GM19023 (cell line): ENCODE measurements around the gene DNASE1.
"Not testable (repeated sequence)": the region's sequence is repeated elsewhere in the genome, so short reads cannot be mapped to it uniquely, and the experiment has no call there.

Experiments
- ATAC-seq: cut with Tn5 transposase; IDR thresholded peaks from one replicate; pipeline ENCODE4 v1.9.1; 2021; ENCODE audit warnings: mild to moderate bottlenecking, moderate library complexity; ENCODE audit not compliant: unreplicated experiment

Gene DNASE1

DNA sequence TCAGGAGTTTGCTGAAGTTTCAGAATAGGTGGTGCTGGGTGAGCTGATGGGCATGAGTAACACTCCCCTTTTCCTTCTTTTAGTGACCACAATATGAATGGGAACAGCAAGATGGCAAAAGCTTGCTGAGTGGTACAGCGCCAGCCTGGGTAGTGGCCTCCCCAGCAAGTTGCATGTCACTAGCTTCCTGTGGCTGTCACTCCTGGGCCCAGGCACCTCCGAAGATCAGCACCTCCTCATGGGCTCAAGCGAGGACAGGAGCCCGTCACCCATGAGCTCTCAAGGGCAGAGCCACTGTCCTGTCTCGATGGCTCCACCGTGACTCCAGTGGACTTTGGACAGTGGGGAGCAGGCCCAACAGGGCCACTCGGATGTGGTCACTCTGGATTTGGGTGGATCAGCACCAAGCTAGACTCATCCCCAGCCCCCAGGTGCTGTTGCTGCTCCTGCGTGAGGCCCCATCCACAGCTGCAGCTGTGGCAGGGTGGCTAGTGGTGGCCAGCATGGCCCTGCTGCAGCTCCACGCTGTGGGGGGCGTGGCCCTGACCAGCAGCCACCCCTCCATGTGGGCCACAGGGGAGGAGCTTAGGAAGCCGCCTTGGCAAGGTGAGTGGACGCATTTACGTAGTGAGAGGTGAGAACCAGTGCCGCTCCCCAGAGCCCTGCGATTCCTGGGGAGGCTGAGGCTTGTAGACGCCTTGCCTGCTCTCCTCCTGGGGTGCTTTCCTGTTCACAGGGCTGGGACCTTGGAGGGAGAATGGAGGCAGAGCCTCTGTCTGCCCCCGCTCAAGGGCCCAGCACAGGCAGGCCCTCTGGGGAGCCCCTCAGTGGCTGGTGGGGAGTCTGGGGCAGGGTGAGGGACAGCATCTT, 13.6 kb upstream of the DNASE1 start:
- ATAC-seq, result no peak

- ATAC-seq, result no peak
Observed at GRCh38 chr16:3641801-3642396, 12.6 kb upstream of the DNASE1 start.

DNA sequence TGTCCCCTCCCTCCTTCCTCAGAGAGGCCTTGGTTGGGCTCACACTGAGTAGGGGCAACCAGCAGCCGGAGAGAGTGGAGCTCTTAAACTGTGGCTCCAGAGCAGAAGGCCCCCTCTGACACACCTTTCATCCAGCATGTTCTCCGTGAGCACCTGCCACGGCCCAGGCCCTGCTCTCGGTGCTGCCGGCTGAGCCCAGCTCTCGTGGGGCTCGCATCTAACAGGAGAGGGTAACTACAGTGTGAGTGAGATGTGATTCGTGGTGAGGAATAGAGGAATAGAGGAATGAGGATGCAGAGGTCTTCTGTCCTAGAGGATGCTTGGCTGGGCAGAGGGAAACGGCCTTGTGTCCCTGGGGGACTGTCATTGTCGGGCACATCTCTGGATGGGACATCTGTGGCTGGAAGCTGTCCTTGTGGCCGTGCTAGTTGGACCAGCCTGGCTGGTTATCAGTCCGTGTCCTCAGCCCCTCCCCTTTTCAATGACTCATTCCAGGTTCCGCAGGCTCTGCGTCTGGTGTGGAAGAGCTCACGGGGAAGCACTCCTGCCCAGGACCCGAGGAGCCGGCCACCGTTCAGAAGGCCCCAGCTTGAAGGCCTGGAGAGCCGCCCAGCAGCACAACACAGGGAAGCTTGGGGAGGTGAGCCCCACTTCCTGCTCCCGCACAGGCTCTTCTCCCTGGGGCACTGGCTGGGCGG, 11.9 kb upstream of the DNASE1 start:
- no peak for ATAC-seq

DNA sequence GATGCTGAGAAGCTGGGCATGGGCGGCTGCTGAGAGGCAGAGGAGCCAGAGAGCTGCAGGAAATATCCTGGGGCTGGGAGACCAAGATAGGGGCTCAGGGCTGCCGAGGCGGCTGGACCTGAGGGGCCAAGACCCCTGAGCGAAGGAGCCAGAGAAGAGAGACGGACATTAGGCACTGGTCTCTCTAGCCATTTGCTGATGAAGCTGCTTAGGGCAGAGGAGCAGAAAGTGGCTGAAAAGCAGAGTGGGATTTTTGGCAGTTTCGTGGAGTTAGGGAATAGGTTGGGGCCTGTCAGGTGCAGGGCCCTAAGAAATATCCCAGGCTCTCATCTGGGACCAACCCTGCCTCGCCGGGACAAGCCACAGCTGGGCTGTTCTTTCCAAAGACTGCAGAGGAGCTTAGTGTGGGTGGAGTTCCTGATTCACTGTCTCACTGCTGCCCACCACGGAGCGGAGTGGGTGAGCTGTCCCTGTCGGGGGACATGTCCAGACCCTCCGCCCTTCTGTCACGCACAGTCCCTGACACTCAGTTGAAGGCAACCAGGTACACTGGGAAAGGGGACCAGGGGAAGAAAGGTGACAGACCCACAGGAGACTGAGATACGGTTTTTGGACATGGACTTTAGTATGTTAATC, 11.3 kb upstream of the DNASE1 start:
- no peak for ATAC-seq

DNA sequence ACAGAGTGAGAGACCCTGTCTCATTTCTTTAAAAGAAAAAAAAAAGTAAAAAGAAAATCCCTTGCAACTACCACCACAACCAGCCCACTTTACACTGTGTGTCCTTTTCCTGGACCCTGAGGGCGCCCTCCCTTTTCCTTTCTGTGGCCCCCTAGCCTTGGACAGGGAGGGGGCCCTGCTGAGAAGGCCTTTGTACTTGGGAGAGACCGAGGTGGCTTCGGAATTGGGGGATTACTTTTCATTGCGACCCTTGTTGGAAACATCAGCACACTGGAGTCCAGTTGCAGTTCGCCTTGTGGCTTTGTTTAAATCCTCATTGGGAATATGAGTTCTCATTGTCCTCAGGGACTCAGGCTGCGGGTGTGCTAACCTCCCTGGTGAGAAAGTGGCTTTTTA, 9.4 kb upstream of the DNASE1 start:
- no peak for ATAC-seq

GRCh38 chr16:3645504-3646347, 8.8 kb upstream of the DNASE1 start:
- no peak for ATAC-seq

GRCh38 chr16:3646348-3646920, 8.1 kb upstream of the DNASE1 start:
- ATAC-seq, result no peak

- ATAC-seq, result no peak
Observed at GRCh38 chr16:3650631-3651265, 3.7 kb upstream of the DNASE1 start.

DNA sequence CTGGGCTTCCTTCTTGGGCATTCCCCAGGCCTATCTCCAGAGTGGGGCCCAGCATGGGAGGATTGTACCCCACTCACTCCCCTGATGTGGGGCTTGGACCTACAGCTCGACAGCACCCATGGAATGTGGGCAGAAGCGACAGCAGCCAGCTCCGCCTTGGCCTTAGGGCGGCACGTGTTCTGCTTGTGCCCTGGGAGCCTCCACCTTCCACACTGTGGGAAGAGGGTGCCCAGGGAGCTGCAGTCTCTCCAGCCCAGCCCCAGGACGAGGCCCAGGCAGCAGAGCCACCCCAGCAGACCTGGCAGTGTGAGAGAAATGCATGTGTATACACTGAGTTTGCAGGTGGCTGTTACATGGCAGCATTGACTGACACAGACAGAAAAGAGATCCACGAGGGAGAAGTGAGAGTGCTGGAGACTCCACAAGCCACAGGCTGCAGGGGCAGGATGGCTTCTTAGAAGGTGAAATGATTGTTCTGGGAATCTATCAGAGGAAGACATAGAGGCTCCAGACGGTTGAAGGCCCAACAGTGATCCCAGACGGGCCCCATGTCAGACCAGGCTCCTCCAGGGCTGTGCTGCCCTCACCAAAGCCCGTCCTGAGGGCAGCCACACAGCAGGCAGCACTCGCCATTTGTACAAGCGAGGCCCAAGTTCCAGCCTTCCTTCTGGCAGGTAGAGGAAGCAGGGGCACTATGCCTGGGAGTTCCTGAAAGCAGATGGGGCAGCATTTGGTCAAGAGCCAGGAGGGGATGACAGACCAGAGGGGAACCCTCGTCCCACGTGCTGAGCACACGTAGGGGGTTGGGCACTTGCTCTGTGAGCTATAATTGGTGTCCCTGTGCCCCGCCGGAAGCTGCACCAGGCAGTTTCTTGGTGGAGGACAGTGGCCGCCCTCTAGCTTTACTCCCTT, 2.8 kb upstream of the DNASE1 start:
- no peak for ATAC-seq

DNA sequence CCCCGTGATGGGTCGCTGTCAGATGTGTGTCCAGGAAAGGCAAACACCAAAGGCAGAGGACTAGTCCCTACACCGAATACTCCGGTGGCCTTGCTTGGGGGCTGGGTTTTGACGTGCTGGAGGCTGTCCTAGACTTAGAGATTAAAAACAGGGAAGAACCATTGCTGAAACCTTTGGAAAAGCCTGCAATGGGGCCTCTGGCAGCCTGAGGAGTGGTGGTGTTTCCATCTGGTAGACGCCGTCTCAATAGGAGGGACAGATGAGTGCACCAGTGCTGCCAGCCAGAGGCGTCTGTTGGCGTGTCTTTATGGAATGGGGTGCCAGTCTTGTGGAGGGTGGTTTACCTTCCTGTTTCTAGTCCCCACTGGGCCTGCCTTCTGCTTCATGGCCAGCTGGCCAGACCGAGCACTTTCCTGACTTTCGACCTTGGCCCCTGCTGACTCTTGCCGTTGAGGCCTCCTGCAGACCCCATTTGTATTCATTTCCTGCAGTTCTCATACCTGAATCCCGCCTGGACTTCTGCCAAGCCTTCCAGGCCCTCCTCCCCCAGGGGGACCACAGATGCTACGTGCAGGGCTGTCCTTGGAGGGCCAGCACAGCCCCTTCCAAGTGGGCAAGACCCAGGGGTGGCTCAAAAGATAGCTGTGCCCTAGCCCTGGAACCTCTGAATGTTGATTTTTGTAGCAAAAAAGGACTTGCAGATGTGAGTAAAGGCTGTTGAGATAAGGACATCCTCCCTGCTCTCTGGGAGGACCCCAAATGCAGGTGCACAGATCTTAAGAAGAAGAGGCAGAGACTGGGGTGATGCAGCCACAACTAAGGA, 1.9 kb upstream of the DNASE1 start:
- no peak for ATAC-seq

DNA sequence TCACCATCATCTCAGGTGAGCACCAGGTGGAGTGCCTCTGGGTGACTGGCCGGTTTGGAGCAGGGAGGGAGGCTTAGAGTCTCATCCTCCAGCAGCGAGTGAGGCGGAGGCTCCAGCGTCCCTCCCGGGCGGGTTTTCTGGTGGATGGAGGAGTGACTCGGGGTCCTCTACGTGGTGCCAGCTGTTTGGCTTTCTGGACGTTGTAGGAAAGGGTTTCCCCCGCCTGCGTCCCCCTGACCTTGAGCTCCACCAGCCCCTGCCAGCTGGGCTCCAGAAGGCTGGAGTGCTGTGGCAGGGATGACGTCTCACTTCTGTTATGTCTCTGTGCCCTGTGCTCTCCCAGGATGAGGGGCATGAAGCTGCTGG, 522 bp downstream of the DNASE1 start:
- ATAC-seq, result no peak

DNA sequence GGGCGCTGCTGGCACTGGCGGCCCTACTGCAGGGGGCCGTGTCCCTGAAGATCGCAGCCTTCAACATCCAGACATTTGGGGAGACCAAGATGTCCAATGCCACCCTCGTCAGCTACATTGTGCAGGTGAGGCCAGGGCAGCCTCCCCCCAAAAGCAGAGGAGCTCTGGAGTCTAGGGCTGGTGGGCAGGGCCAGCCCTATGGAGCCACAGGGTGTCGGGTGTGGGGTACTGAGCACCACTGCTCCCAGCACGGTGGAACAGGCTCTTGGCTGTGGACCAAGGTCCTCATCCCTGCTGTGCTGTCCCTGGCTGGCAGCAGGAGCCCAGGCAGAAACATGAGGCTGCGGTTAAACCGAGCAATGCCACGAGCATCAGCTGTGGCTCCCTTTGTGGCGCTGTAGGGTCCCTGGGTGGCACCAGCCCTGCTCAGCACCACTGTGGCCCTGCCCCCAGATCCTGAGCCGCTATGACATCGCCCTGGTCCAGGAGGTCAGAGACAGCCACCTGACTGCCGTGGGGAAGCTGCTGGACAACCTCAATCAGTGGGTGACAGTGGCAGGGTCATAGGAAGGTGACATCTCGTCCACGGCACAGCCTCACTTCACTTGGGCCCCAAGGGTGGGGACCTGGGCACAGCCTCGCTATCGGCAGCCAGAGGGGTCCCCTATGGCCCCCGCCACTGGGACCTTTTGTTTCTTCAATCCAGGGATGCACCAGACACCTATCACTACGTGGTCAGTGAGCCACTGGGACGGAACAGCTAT, 1.1 kb downstream of the DNASE1 start:
- ATAC-seq, result no peak

DNA sequence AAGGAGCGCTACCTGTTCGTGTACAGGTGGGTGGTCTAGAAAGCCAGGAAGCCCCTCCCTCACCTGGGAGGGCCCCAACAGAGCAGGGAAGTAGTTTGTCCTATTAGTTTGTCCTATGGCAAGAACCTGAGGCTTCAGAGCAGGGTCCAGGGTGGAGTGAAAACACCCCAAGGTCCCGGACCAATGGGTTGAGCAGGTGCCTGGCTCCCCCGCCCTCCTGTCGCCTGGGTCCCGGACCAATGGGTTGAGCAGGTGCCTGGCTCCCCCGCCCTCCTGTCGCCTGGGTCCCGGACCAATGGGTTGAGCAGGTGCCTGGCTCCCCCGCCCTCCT, 1.6 kb downstream of the DNASE1 start:
- not testable (repeated sequence) for ATAC-seq

DNA sequence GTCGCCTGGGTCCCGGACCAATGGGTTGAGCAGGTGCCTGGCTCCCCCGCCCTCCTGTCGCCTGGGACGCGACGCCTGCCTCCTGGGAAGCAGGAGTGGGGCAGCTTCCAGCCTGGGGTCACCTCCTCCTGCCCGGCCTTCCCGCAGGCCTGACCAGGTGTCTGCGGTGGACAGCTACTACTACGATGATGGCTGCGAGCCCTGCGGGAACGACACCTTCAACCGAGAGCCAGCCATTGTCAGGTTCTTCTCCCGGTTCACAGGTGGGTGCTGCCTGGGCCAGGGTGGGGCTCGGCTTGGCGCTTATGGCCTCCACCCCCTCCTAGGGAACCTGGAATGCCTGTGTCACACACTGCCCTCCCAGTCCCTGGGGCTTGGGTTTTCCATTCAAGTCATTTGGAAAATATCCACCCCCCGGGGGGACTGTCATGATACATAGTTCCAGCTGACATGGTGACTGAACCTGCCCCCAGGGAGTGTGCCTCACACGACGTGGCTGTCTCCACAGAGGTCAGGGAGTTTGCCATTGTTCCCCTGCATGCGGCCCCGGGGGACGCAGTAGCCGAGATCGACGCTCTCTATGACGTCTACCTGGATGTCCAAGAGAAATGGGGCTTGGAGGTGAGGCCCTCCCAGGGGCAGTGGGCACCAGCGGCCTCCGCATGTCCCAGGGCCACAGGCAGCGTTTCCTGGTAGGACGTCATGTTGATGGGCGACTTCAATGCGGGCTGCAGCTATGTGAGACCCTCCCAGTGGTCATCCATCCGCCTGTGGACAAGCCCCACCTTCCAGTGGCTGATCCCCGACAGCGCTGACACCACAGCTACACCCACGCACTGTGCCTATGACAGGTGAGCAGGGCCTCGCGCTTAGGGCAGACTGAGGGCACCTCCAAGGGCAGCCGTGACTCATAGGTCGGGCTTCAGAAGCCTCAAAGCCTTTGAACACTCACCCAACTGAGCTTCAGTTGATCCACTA, 2.3 kb downstream of the DNASE1 start:
- no peak for ATAC-seq

GRCh38 chr16:3659251-3659650, 4.8 kb downstream of the DNASE1 start:
- no peak for ATAC-seq

GRCh38 chr16:3661311-3661710, 6.8 kb downstream of the DNASE1 start:
- ATAC-seq, result no peak
